Stimulated activated memory B cell treated with anti-CD40 and anti-IgM and Interleukin-4, amounts not matched to agents 10 μg/mL and 1 μg/mL and 100 μg/mL, for 72 hours (primary cell): ENCODE results near the gene COASY.
"Not testable (repeated sequence)": the region's sequence is repeated elsewhere in the genome, so short reads cannot be mapped to it uniquely, and the experiment has no call there.

Experiments used
- ATAC-seq: fragments of 150-1000 bp; cut with Tn5 transposase; 2 replicates; pipeline ENCODE4 v1.10.0; 2021
- H3K27ac Mint-ChIP-seq: one replicate; pipeline ENCODE4 v1.8.0; 2022; ENCODE audit warnings: mild to moderate bottlenecking, mixed read lengths
- H3K27me3 Mint-ChIP-seq: one replicate; pipeline ENCODE4 v1.8.0; 2022; ENCODE audit warnings: mixed read lengths
- H3K36me3 Mint-ChIP-seq: one replicate; pipeline ENCODE4 v1.8.0; 2022; ENCODE audit warnings: mixed read lengths
- H3K4me1 Mint-ChIP-seq: one replicate; pipeline ENCODE4 v1.8.0; 2022; ENCODE audit warnings: mixed read lengths
- H3K4me3 Mint-ChIP-seq: one replicate; pipeline ENCODE4 v1.8.0; 2022; ENCODE audit warnings: mild to moderate bottlenecking, moderate library complexity, mixed read lengths
- H3K9me3 Mint-ChIP-seq: one replicate; pipeline ENCODE4 v1.8.0; 2022; ENCODE audit warnings: mixed read lengths

COASY gene

GRCh38 chr17:42555122-42555622 lies 6.8 kb upstream of the COASY start:
- Mint-ChIP-seq H3K4me3 (peak overlapping the region; percentile 99), H3K9me3 (no peaks in the 10 kb centered on the region), H3K27ac (peak overlapping the region; percentile 98), H3K4me1 (peaks cover 49% of the 10 kb centered on the region), H3K27me3 (no peaks in the 10 kb centered on the region), H3K36me3 (no peaks in the 10 kb centered on the region)
- no peak for ATAC-seq

GRCh38 chr17:42555961-42556617 lies 5.9 kb upstream of the COASY start:
- not testable (repeated sequence) for H3K27me3 Mint-ChIP-seq, H3K27ac Mint-ChIP-seq, H3K9me3 Mint-ChIP-seq, H3K36me3 Mint-ChIP-seq, ATAC-seq, H3K4me3 Mint-ChIP-seq
- peaks cover 51% of the 10 kb centered on the region for H3K4me1 Mint-ChIP-seq

- Mint-ChIP-seq H3K36me3 (peaks cover 10% of the 10 kb centered on the region), H3K27me3 (no peaks in the 10 kb centered on the region), H3K27ac (peak overlapping the region; percentile 90), H3K4me1 (peaks cover 54% of the 10 kb centered on the region), H3K4me3 (no peak overlapping the region), H3K9me3 (no peaks in the 10 kb centered on the region)
- ATAC-seq, result no peak
Measured at GRCh38 chr17:42559075-42559474, 2.9 kb upstream of the COASY start.

- Mint-ChIP-seq H3K27me3 (no peaks in the 10 kb centered on the region), H3K36me3 (peaks cover 14% of the 10 kb centered on the region), H3K4me1 (peaks cover 50% of the 10 kb centered on the region), H3K27ac (peak overlapping the region; percentile 90), H3K9me3 (no peaks in the 10 kb centered on the region), H3K4me3 (no peak overlapping the region)
- no peak for ATAC-seq
Measured at GRCh38 chr17:42560246-42560645, 1.7 kb upstream of the COASY start.

GRCh38 chr17:42562388-42563142 lies 617 bp downstream of the COASY start:
- Mint-ChIP-seq H3K4me1 (peaks cover 54% of the 10 kb centered on the region), H3K9me3 (no peaks in the 10 kb centered on the region), H3K36me3 (peaks cover 22% of the 10 kb centered on the region), H3K27ac (peak overlapping the region; percentile 90), H3K4me3 (peak overlapping the region; percentile 86), H3K27me3 (no peaks in the 10 kb centered on the region)
- peak; percentile 1 for ATAC-seq

GRCh38 chr17:42563143-42563509 lies 1.2 kb downstream of the COASY start:
- ATAC-seq, result no peak
- peaks cover 59% of the 10 kb centered on the region for H3K4me1 Mint-ChIP-seq
- H3K27me3 Mint-ChIP-seq, result no peaks in the 10 kb centered on the region
- H3K27ac Mint-ChIP-seq, result peak overlapping the region; percentile 90
- H3K4me3 Mint-ChIP-seq, result peak overlapping the region; percentile 86
- no peaks in the 10 kb centered on the region for H3K9me3 Mint-ChIP-seq
- peaks cover 26% of the 10 kb centered on the region for H3K36me3 Mint-ChIP-seq

GRCh38 chr17:42563543-42563942 lies 1.6 kb downstream of the COASY start:
- Mint-ChIP-seq H3K4me3 (peak overlapping the region; percentile 86), H3K27me3 (no peaks in the 10 kb centered on the region), H3K4me1 (peaks cover 61% of the 10 kb centered on the region), H3K36me3 (peaks cover 28% of the 10 kb centered on the region), H3K27ac (peak overlapping the region; percentile 90), H3K9me3 (no peaks in the 10 kb centered on the region)
- no peak for ATAC-seq

- peak overlapping the region; percentile 86 for H3K4me3 Mint-ChIP-seq
- H3K27ac Mint-ChIP-seq, result peak overlapping the region; percentile 90
- H3K27me3 Mint-ChIP-seq, result no peaks in the 10 kb centered on the region
- ATAC-seq, result no peak
- H3K4me1 Mint-ChIP-seq, result peaks cover 65% of the 10 kb centered on the region
- H3K36me3 Mint-ChIP-seq, result peaks cover 32% of the 10 kb centered on the region
- H3K9me3 Mint-ChIP-seq, result no peaks in the 10 kb centered on the region
Measured at GRCh38 chr17:42563950-42564349, 2.0 kb downstream of the COASY start.

- Mint-ChIP-seq H3K4me3 (no peak overlapping the region), H3K4me1 (peaks cover 61% of the 10 kb centered on the region), H3K27ac (peak overlapping the region; percentile 90), H3K36me3 (peaks cover 38% of the 10 kb centered on the region), H3K9me3 (no peaks in the 10 kb centered on the region), H3K27me3 (no peaks in the 10 kb centered on the region)
- ATAC-seq, result no peak
Measured at GRCh38 chr17:42564815-42565522, 3.0 kb downstream of the COASY start.

- H3K4me3 Mint-ChIP-seq, result peak overlapping the region; percentile 86
- no peak for ATAC-seq
- H3K27me3 Mint-ChIP-seq, result no peaks in the 10 kb centered on the region
- H3K36me3 Mint-ChIP-seq, result peaks cover 42% of the 10 kb centered on the region
- no peaks in the 10 kb centered on the region for H3K9me3 Mint-ChIP-seq
- H3K27ac Mint-ChIP-seq, result peak overlapping the region; percentile 87
- peaks cover 56% of the 10 kb centered on the region for H3K4me1 Mint-ChIP-seq
Measured at GRCh38 chr17:42565523-42566214, 3.7 kb downstream of the COASY start.

GRCh38 chr17:42566215-42566882 lies 4.4 kb downstream of the COASY start:
- Mint-ChIP-seq H3K4me3 (peak overlapping the region; percentile 86), H3K9me3 (no peaks in the 10 kb centered on the region), H3K27ac (peak overlapping the region; percentile 87), H3K27me3 (no peaks in the 10 kb centered on the region), H3K36me3 (peaks cover 49% of the 10 kb centered on the region), H3K4me1 (peaks cover 58% of the 10 kb centered on the region)
- ATAC-seq, result no peak

GRCh38 chr17:42566883-42567573 lies 5.1 kb downstream of the COASY start, which contains the start of gene MLX:
MLX (plus strand) TSS chr17:42567100; CDS start chr17:42567125, 25 bp downstream.
- Mint-ChIP-seq H3K4me3 (peak within 1 kb of the TSS; percentile 86), H3K4me1 (peaks cover 51% of the 10 kb centered on the region), H3K36me3 (peaks cover 50% of the 10 kb centered on the region), H3K27me3 (no peaks in the 10 kb centered on the region), H3K9me3 (no peaks in the 10 kb centered on the region), H3K27ac (peak within 1 kb of the TSS; percentile 87)
- ATAC-seq, result peak; percentile 90

GRCh38 chr17:42568341-42569111 lies 6.6 kb downstream of the COASY start:
- peak overlapping the region; percentile 87 for H3K27ac Mint-ChIP-seq
- H3K9me3 Mint-ChIP-seq, result no peaks in the 10 kb centered on the region
- peak overlapping the region; percentile 49 for H3K4me3 Mint-ChIP-seq
- peaks cover 63% of the 10 kb centered on the region for H3K36me3 Mint-ChIP-seq
- H3K4me1 Mint-ChIP-seq, result peaks cover 47% of the 10 kb centered on the region
- no peaks in the 10 kb centered on the region for H3K27me3 Mint-ChIP-seq
- no peak for ATAC-seq
